Type B pancreatic cell (in vitro differentiated cells): ENCODE results near the gene ST14. TPM values are rescaled to one million over a fixed set of nuclear protein-coding genes. Genes with fewer than 3 reads are reported as not detected.

Experiments
- DNase-seq: peaks from one replicate; pipeline ENCODE4 v3.0.0; 2021; ENCODE audit warnings: mixed read lengths; ENCODE audit not compliant: unreplicated experiment; ENCODE audit errors: extremely low spot score
- H3K27ac Mint-ChIP-seq: 2 replicates; pipeline ENCODE4 v1.8.0; 2021; ENCODE audit warnings: mild to moderate bottlenecking, mixed read lengths
- H3K27me3 Mint-ChIP-seq: 2 replicates; pipeline ENCODE4 v1.8.0; 2021; ENCODE audit warnings: mixed read lengths
- H3K36me3 Mint-ChIP-seq: 2 replicates; pipeline ENCODE4 v1.8.0; 2021; ENCODE audit warnings: mixed read lengths
- H3K4me1 Mint-ChIP-seq: one replicate; pipeline ENCODE4 v1.8.0; 2021; ENCODE audit warnings: mixed read lengths; ENCODE audit not compliant: unreplicated experiment
- H3K4me3 Mint-ChIP-seq: 2 replicates; pipeline ENCODE4 v1.8.0; 2021; ENCODE audit warnings: mild to moderate bottlenecking, mixed read lengths
- H3K9me3 Mint-ChIP-seq: 2 replicates; pipeline ENCODE4 v1.8.0; 2021; ENCODE audit warnings: mixed read lengths
- CTCF ChIP-seq: fragments of 200-600 bp; sonication (generic); conservative IDR thresholded peaks from 2 replicates; pipeline ENCODE4 v1.5.0; 2021; ENCODE audit warnings: antibody characterized with exemption, mild to moderate bottlenecking
- total RNA-seq: library from RNA; stranded (reverse); gene quantifications from 2 replicates; pipeline ENCODE4 v1.2.1, GENCODE V29; 2021; ENCODE audit warnings: low replicate concordance

Gene ST14
- total RNA-seq, 1 donor from 2014 or later, result 71.7 TPM

- H3K4me1 Mint-ChIP-seq, result peaks cover 12% of the 10 kb centered on the region
- peak; percentile 98 for TF ChIP-seq CTCF
- no peaks in the 10 kb centered on the region for H3K36me3 Mint-ChIP-seq
- H3K4me3 Mint-ChIP-seq, result no peak overlapping the region
- H3K27ac Mint-ChIP-seq, result no peak overlapping the region
- no peaks in the 10 kb centered on the region for H3K9me3 Mint-ChIP-seq
- DNase-seq, result peak; percentile 84
- H3K27me3 Mint-ChIP-seq, result no peaks in the 10 kb centered on the region
Observed at GRCh38 chr11:130213143-130213978, 53.8 kb downstream of the ST14 start.

- H3K27me3 Mint-ChIP-seq, result no peaks in the 10 kb centered on the region
- no peak for TF ChIP-seq CTCF
- H3K36me3 Mint-ChIP-seq, result no peaks in the 10 kb centered on the region
- no peaks in the 10 kb centered on the region for H3K9me3 Mint-ChIP-seq
- H3K4me3 Mint-ChIP-seq, result no peak overlapping the region
- H3K4me1 Mint-ChIP-seq, result peaks cover 12% of the 10 kb centered on the region
- no peak for DNase-seq
- no peak overlapping the region for H3K27ac Mint-ChIP-seq
Observed at GRCh38 chr11:130213979-130214281, 54.3 kb downstream of the ST14 start.

- H3K27ac Mint-ChIP-seq, result no peak overlapping the region
- no peaks in the 10 kb centered on the region for H3K27me3 Mint-ChIP-seq
- H3K36me3 Mint-ChIP-seq, result no peaks in the 10 kb centered on the region
- H3K9me3 Mint-ChIP-seq, result no peaks in the 10 kb centered on the region
- peaks cover 12% of the 10 kb centered on the region for H3K4me1 Mint-ChIP-seq
- no peak overlapping the region for H3K4me3 Mint-ChIP-seq
- peak; percentile 24 for DNase-seq
- TF ChIP-seq CTCF, result no peak
Observed at GRCh38 chr11:130214861-130215530, 55.4 kb downstream of the ST14 start.

- Mint-ChIP-seq H3K36me3 (no peaks in the 10 kb centered on the region), H3K27ac (no peak overlapping the region), H3K4me1 (peaks cover 12% of the 10 kb centered on the region), H3K4me3 (no peak overlapping the region), H3K27me3 (no peaks in the 10 kb centered on the region), H3K9me3 (no peaks in the 10 kb centered on the region)
- TF ChIP-seq CTCF, result no peak
- DNase-seq, result peak; percentile 22
Observed at GRCh38 chr11:130215531-130216220, 56.1 kb downstream of the ST14 start.

- H3K27me3 Mint-ChIP-seq, result no peaks in the 10 kb centered on the region
Observed at GRCh38 chr11:130216221-130216550, 56.6 kb downstream of the ST14 start.

More at GRCh38 chr11:130216221-130216550, 56.6 kb downstream of the ST14 start:
- no peak for DNase-seq
- Mint-ChIP-seq H3K9me3 (no peaks in the 10 kb centered on the region), H3K4me3 (no peak overlapping the region), H3K36me3 (no peaks in the 10 kb centered on the region), H3K4me1 (peaks cover 12% of the 10 kb centered on the region), H3K27ac (peak overlapping the region; percentile 2)
- TF ChIP-seq CTCF, result no peak
